ENCODE results near the gene ZNF550.

- TF ChIP-seq SP4 (CRISPR knock-in tag; IDR thresholded peaks at IDR 0.05) (no peak), REXO4 (CRISPR knock-in tag; IDR thresholded peaks at IDR 0.05; ENCODE audit: borderline replicate concordance) (no peak), EP300 (IDR thresholded peaks at IDR 0.05; ENCODE audit: low read depth in 2 of 2, low read length in 2 of 2) (no peak), EP300 (CRISPR knock-in tag; IDR thresholded peaks at IDR 0.05; ENCODE audit: borderline replicate concordance) (no peak), ZBTB46 (CRISPR knock-in tag; IDR thresholded peaks at IDR 0.05; ENCODE audit: borderline replicate concordance) (no peak), SNAPC4 (CRISPR knock-in tag; IDR thresholded peaks at IDR 0.05) (no peak)
Observed at GRCh38 chr19:57557659-57558058, 2.0 kb downstream of the ZNF550 start.

Measured in HepG2 (cell line).